ENCODE results near the gene P2RX7. TPM values are rescaled to one million over a fixed set of nuclear protein-coding genes. Genes with fewer than 3 reads are reported as not detected.

P2RX7 gene
- total RNA-seq, 5 donors from 2014 or later (not counting 1 experiment from before 2014, with no cell fraction given): 4.6 to 11.0 (median 6.9) TPM

- peaks cover 0 to 3% of the 10 kb centered on the region in 2 donors for H3K27me3 Mint-ChIP-seq
- WGBS (ENCODE audit: insufficient coverage): no CpG with 5 or more reads among the region's 2 CpGs
- H3K4me1 Mint-ChIP-seq: peaks cover 63 to 74% (median 68%) of the 10 kb centered on the region in 3 donors
- ATAC-seq (replicated peaks in 1 of 4): no peak
- H3K27ac ChIP-seq (ENCODE audit: low read length): no peak overlapping the region
- DNase-seq: no peak
- no peaks in the 10 kb centered on the region for H3K36me3 ChIP-seq (ENCODE audit: control insufficient read depth in 2 of 2, extremely low read depth in 1 of 2, insufficient read depth in 1 of 2, low read length in 1 of 2)
- H3K27ac Mint-ChIP-seq: peak overlapping the region in 1 of 2 donors; percentile 75
- ChIA-PET POLR2A (interaction anchor here in 1 of 2 donors (0.6 to 1.7 kb wide), 2 partner anchors 32 to 609 kb away, joined by 3 to 7 read pairs; no protein-coding TSS in a partner anchor), CTCF (interaction anchor here (0.6 to 1.0 kb wide), 4 partner anchors 20 to 502 kb away, joined by 3 read pairs; no protein-coding TSS in a partner anchor)
- H3K4me3 ChIP-seq (ENCODE audit: control insufficient read depth in 1 of 2, extremely low read depth in 1 of 2, low read length in 1 of 2): no peak overlapping the region
- H3K9me3 Mint-ChIP-seq: no peaks in the 10 kb centered on the region
- no peaks in the 10 kb centered on the region for H3K36me3 Mint-ChIP-seq
- peak overlapping the region in 1 of 3 donors; percentile 70 for H3K4me3 Mint-ChIP-seq
- H3K27me3 ChIP-seq (replicated peaks in 1 of 2; ENCODE audit: control insufficient read depth in 2 of 2, extremely low read depth in 1 of 2, insufficient read depth in 2 of 2, low read length in 1 of 2): no peaks in the 10 kb centered on the region
- peaks cover 25 to 46% of the 10 kb centered on the region in 2 experiments for H3K4me1 ChIP-seq (ENCODE audit: control insufficient read depth in 1 of 2, extremely low read depth in 1 of 2, insufficient read depth in 2 of 2, low read length in 2 of 2)
- H3K9me3 ChIP-seq: no peaks in the 10 kb centered on the region
These were observed 40.6 kb upstream of the P2RX7 start for GRCh38 chr12:121092034-121092433.

DNA sequence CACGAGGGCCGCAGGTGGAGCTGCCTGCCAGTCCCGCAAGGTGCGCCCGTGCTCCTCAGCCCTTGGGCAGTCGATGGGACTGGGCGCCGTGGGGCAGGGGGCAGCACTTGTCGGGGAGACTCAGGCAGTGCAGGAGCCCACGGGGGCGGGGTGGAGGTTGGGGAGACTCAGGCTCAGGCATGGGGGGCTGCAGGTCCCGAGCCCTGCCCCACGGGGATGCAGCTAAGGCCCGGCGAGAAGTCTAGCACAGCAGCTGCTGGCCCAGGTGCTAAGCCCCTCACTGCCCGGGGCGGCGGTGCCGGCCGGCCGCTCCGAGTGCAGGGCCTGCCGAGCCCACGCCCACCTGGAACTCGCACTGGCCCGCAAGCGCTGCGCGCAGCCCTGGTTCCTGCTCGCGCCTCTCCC, 39.2 kb upstream of the P2RX7 start:
- no peak overlapping the region for H3K27ac Mint-ChIP-seq
- peaks cover 51 to 61% (median 54%) of the 10 kb centered on the region in 3 donors for H3K4me1 Mint-ChIP-seq
- no peaks in the 10 kb centered on the region for H3K9me3 Mint-ChIP-seq

GRCh38 chr12:121095544-121096198, 37.0 kb upstream of the P2RX7 start:
- Mint-ChIP-seq H3K36me3 (no peaks in the 10 kb centered on the region), H3K4me1 (peaks cover 45 to 50% (median 47%) of the 10 kb centered on the region in 3 donors)
- 4% methylated on average over 25 of the region's 33 CpGs for WGBS (ENCODE audit: insufficient coverage)

More for the DNA sequence above, 39.2 kb upstream of the P2RX7 start:
- DNase-seq (no peak), ATAC-seq (replicated peaks in 1 of 4) (no peak)
- Histone ChIP-seq H3K27ac (ENCODE audit: low read length) (no peak overlapping the region), H3K27me3 (replicated peaks in 1 of 2; ENCODE audit: control insufficient read depth in 2 of 2, extremely low read depth in 1 of 2, insufficient read depth in 2 of 2, low read length in 1 of 2) (peaks cover 0 to 2% of the 10 kb centered on the region in 2 experiments), H3K9me3 (no peaks in the 10 kb centered on the region), H3K4me3 (ENCODE audit: control insufficient read depth in 1 of 2, extremely low read depth in 1 of 2, low read length in 1 of 2) (no peak overlapping the region), H3K36me3 (ENCODE audit: control insufficient read depth in 2 of 2, extremely low read depth in 1 of 2, insufficient read depth in 1 of 2, low read length in 1 of 2) (no peaks in the 10 kb centered on the region), H3K4me1 (ENCODE audit: control insufficient read depth in 1 of 2, extremely low read depth in 1 of 2, insufficient read depth in 2 of 2, low read length in 2 of 2) (peaks cover 25 to 36% of the 10 kb centered on the region in 2 experiments)
- Mint-ChIP-seq H3K27me3 (peaks cover 0 to 3% of the 10 kb centered on the region in 2 donors), H3K36me3 (no peaks in the 10 kb centered on the region), H3K4me3 (peak overlapping the region in 1 of 3 donors; percentile 70)
- WGBS (ENCODE audit: insufficient coverage): 98% methylated on average over 31 of the region's 31 CpGs
- ChIA-PET CTCF (interaction anchor here (0.6 to 1.2 kb wide), 6 partner anchors 16 to 285 kb away, joined by 3 to 9 read pairs (median 4); no protein-coding TSS in a partner anchor), POLR2A (interaction anchor here in 1 of 2 donors (0.6 to 1.7 kb wide), 2 partner anchors 33 to 826 kb away, joined by 4 to 7 read pairs; no protein-coding TSS in a partner anchor)

DNA sequence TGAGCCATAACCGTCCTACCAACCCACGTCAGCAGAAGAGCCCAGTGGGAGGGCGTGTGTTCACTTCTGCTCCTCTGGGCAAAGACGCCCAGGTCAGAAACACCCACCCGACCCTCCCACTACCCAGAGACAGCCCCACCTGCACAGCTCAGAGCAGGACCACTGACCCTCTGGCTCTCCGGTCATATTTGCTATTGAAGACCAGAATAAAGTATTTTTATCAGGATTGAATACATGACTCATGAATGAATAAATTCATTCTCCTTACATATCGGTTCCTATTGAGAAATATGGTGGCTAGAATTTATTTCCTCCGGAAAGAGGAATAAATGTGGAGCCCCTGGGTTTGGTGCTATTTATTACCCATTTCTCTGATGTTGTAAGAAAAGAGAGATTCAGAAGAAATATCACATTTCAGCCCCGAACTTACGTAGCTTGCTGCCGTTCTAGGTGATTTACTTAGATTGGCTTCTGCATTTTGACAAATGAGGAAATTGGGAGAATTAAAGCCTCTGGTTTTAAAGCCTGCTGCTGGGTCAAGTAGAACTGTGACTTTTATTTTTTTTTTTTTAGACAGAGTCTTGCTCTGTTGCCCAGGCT, 36.4 kb upstream of the P2RX7 start:
- peak overlapping the region; percentile 22 to 58 for H3K27ac Mint-ChIP-seq
- ATAC-seq (replicated peaks in 1 of 4): peak in 2 of 4 experiments; percentile 6 to 9

More at GRCh38 chr12:121095544-121096198, 37.0 kb upstream of the P2RX7 start:
- Histone ChIP-seq H3K36me3 (ENCODE audit: control insufficient read depth in 2 of 2, extremely low read depth in 1 of 2, insufficient read depth in 1 of 2, low read length in 1 of 2) (no peaks in the 10 kb centered on the region), H3K4me1 (ENCODE audit: control insufficient read depth in 1 of 2, extremely low read depth in 1 of 2, insufficient read depth in 2 of 2, low read length in 2 of 2) (peaks cover 25 to 36% of the 10 kb centered on the region in 2 experiments), H3K9me3 (no peaks in the 10 kb centered on the region), H3K27ac (ENCODE audit: low read length) (no peak overlapping the region), H3K4me3 (ENCODE audit: control insufficient read depth in 1 of 2, extremely low read depth in 1 of 2, low read length in 1 of 2) (peak overlapping the region; percentile 44 to 62), H3K27me3 (replicated peaks in 1 of 2; ENCODE audit: control insufficient read depth in 2 of 2, extremely low read depth in 1 of 2, insufficient read depth in 2 of 2, low read length in 1 of 2) (peaks cover 0 to 2% of the 10 kb centered on the region in 2 experiments)
- peak overlapping the region; percentile 72 to 91 (median 83) for H3K4me3 Mint-ChIP-seq
- POLR2A ChIA-PET: interaction anchor here (0.5 to 0.7 kb wide), 2 partner anchors 33 to 38 kb away, joined by 4 to 8 read pairs; no protein-coding TSS in a partner anchor
- peaks cover 0 to 7% (median 4%) of the 10 kb centered on the region in 3 donors for H3K9me3 Mint-ChIP-seq
- ATAC-seq (replicated peaks in 1 of 4): peak; percentile 76 to 86 (median 84)
- CTCF ChIA-PET: interaction anchor here in 1 of 2 donors (0.6 to 2.4 kb wide), 5 partner anchors 31 to 91 kb away, joined by 3 to 15 read pairs (median 3); no protein-coding TSS in a partner anchor
- H3K27ac Mint-ChIP-seq: peak overlapping the region; percentile 22 to 58
- DNase-seq: peak; percentile 51 to 86 (median 71)
- H3K27me3 Mint-ChIP-seq: peaks cover 0 to 4% of the 10 kb centered on the region in 2 donors

GRCh38 chr12:121099779-121100178, 32.9 kb upstream of the P2RX7 start:
- Histone ChIP-seq H3K36me3 (ENCODE audit: control insufficient read depth in 2 of 2, extremely low read depth in 1 of 2, insufficient read depth in 1 of 2, low read length in 1 of 2) (no peaks in the 10 kb centered on the region), H3K4me1 (ENCODE audit: control insufficient read depth in 1 of 2, extremely low read depth in 1 of 2, insufficient read depth in 2 of 2, low read length in 2 of 2) (peaks cover 10 to 13% of the 10 kb centered on the region in 2 experiments), H3K4me3 (ENCODE audit: control insufficient read depth in 1 of 2, extremely low read depth in 1 of 2, low read length in 1 of 2) (no peak overlapping the region), H3K27ac (ENCODE audit: low read length) (no peak overlapping the region), H3K9me3 (no peaks in the 10 kb centered on the region), H3K27me3 (replicated peaks in 1 of 2; ENCODE audit: control insufficient read depth in 2 of 2, extremely low read depth in 1 of 2, insufficient read depth in 2 of 2, low read length in 1 of 2) (peaks cover 0 to 2% of the 10 kb centered on the region in 2 experiments)
- Mint-ChIP-seq H3K36me3 (peaks cover 2% of the 10 kb centered on the region), H3K9me3 (peaks cover 0 to 8% (median 7%) of the 10 kb centered on the region in 3 donors), H3K27me3 (peaks cover 0 to 4% of the 10 kb centered on the region in 2 donors), H3K27ac (no peak overlapping the region), H3K4me1 (peaks cover 12 to 15% (median 14%) of the 10 kb centered on the region in 3 donors), H3K4me3 (no peak overlapping the region)
- ATAC-seq (replicated peaks in 1 of 4): no peak
- POLR2A ChIA-PET: no interaction called here
- no peak for DNase-seq
- CTCF ChIA-PET: interaction anchor here in 1 of 2 donors (0.6 to 0.7 kb wide), 3 partner anchors 38 to 366 kb away, joined by 3 read pairs; no protein-coding TSS in a partner anchor

More for the DNA sequence above, 36.4 kb upstream of the P2RX7 start:
- no peak overlapping the region for H3K27ac ChIP-seq (ENCODE audit: low read length)
- H3K4me1 ChIP-seq (ENCODE audit: control insufficient read depth in 1 of 2, extremely low read depth in 1 of 2, insufficient read depth in 2 of 2, low read length in 2 of 2): peaks cover 25 to 36% of the 10 kb centered on the region in 2 experiments
- H3K9me3 ChIP-seq: no peaks in the 10 kb centered on the region
- H3K27me3 ChIP-seq (replicated peaks in 1 of 2; ENCODE audit: control insufficient read depth in 2 of 2, extremely low read depth in 1 of 2, insufficient read depth in 2 of 2, low read length in 1 of 2): peaks cover 0 to 2% of the 10 kb centered on the region in 2 experiments
- no peak for DNase-seq
- CTCF ChIA-PET: interaction anchor here (0.6 to 2.4 kb wide), 6 partner anchors 32 to 143 kb away, joined by 3 to 15 read pairs (median 3); no protein-coding TSS in a partner anchor
- no peaks in the 10 kb centered on the region for H3K36me3 Mint-ChIP-seq
- H3K4me3 ChIP-seq (ENCODE audit: control insufficient read depth in 1 of 2, extremely low read depth in 1 of 2, low read length in 1 of 2): peak overlapping the region in 1 of 2 donors; percentile 62
- H3K36me3 ChIP-seq (ENCODE audit: control insufficient read depth in 2 of 2, extremely low read depth in 1 of 2, insufficient read depth in 1 of 2, low read length in 1 of 2): no peaks in the 10 kb centered on the region
- H3K27me3 Mint-ChIP-seq: peaks cover 0 to 4% of the 10 kb centered on the region in 2 donors
- peaks cover 40 to 43% (median 42%) of the 10 kb centered on the region in 3 donors for H3K4me1 Mint-ChIP-seq
- peaks cover 0 to 7% (median 4%) of the 10 kb centered on the region in 3 donors for H3K9me3 Mint-ChIP-seq
- WGBS (ENCODE audit: insufficient coverage): 0% methylated on average over 5 of the region's 11 CpGs
- POLR2A ChIA-PET: interaction anchor here in 1 of 2 donors (0.7 kb wide), 1 partner anchor 39 kb away, joined by 4 read pairs; no protein-coding TSS in a partner anchor
- H3K4me3 Mint-ChIP-seq: peak overlapping the region in 2 of 3 donors; percentile 83 to 91

GRCh38 chr12:121102307-121102706, 30.4 kb upstream of the P2RX7 start:
- no CpG with 5 or more reads among the region's 1 CpG for WGBS (ENCODE audit: insufficient coverage)
- no peak for ATAC-seq (replicated peaks in 1 of 4)
- peaks cover 4% of the 10 kb centered on the region for H3K36me3 Mint-ChIP-seq
- H3K27ac Mint-ChIP-seq: no peak overlapping the region
- H3K27me3 Mint-ChIP-seq: peaks cover 0 to 1% of the 10 kb centered on the region in 2 donors
- Histone ChIP-seq H3K4me1 (ENCODE audit: control insufficient read depth in 1 of 2, extremely low read depth in 1 of 2, insufficient read depth in 2 of 2, low read length in 2 of 2) (no peaks in the 10 kb centered on the region), H3K36me3 (ENCODE audit: control insufficient read depth in 2 of 2, extremely low read depth in 1 of 2, insufficient read depth in 1 of 2, low read length in 1 of 2) (no peaks in the 10 kb centered on the region), H3K27ac (ENCODE audit: low read length) (no peak overlapping the region), H3K4me3 (ENCODE audit: control insufficient read depth in 1 of 2, extremely low read depth in 1 of 2, low read length in 1 of 2) (no peak overlapping the region), H3K27me3 (replicated peaks in 1 of 2; ENCODE audit: control insufficient read depth in 2 of 2, extremely low read depth in 1 of 2, insufficient read depth in 2 of 2, low read length in 1 of 2) (peaks cover 0 to 2% of the 10 kb centered on the region in 2 experiments), H3K9me3 (no peaks in the 10 kb centered on the region)
- POLR2A ChIA-PET: interaction anchor here in 1 of 2 donors (0.6 kb wide), 1 partner anchor 65 kb away, joined by 5 read pairs; no protein-coding TSS in a partner anchor
- no peak for DNase-seq
- CTCF ChIA-PET: no interaction called here
- no peaks in the 10 kb centered on the region for H3K4me1 Mint-ChIP-seq
- peaks cover 0 to 13% (median 10%) of the 10 kb centered on the region in 3 donors for H3K9me3 Mint-ChIP-seq
- no peak overlapping the region for H3K4me3 Mint-ChIP-seq
